Liver (tissue), 3 donors: ENCODE results near the gene IL33.

Experiments
- CTCF ChIP-seq: fragments of 150-350 bp; IDR thresholded peaks from 2 replicates; pipeline ENCODE4 v1.5.1; 2017; ENCODE audit warnings: improper control_type of control experiment, low read depth, low read length; ENCODE audit not compliant: missing input control
- FOXA1 ChIP-seq: IDR thresholded peaks from 2 replicates; pipeline ENCODE4 v1.6.1; 2016; ENCODE audit warnings: antibody characterized with exemption
- FOXA2 ChIP-seq: IDR thresholded peaks from 2 replicates; pipeline ENCODE4 v1.6.1; 2016; ENCODE audit warnings: antibody characterized with exemption
- JUND ChIP-seq, 2 donors: IDR thresholded peaks; 2 replicates each; pipeline ENCODE4 v1.6.1; 2016; ENCODE audit warnings: antibody characterized with exemption in 2 of 2
- RXRA ChIP-seq, 2 donors: IDR thresholded peaks; 2 replicates each; pipeline ENCODE4 v1.6.1; 2017 to 2018; ENCODE audit warnings: antibody characterized with exemption in 2 of 2, mild to moderate bottlenecking in 1 of 2
- SP1 ChIP-seq: IDR thresholded peaks from 2 replicates; pipeline ENCODE4 v1.6.1; 2018; ENCODE audit warnings: antibody characterized with exemption, mild to moderate bottlenecking
- TF ChIP-seq, protein P1 (sequence below): IDR thresholded peaks from 2 replicates; pipeline ENCODE4 v1.6.1; 2016; ENCODE audit warnings: antibody characterized with exemption, mild to moderate bottlenecking
- TF ChIP-seq, protein P2 (sequence below): IDR thresholded peaks from 2 replicates; pipeline ENCODE4 v1.6.1; 2016; ENCODE audit warnings: antibody characterized with exemption
- donor health status: healthy.
- donor health status: healthy.

DNA sequence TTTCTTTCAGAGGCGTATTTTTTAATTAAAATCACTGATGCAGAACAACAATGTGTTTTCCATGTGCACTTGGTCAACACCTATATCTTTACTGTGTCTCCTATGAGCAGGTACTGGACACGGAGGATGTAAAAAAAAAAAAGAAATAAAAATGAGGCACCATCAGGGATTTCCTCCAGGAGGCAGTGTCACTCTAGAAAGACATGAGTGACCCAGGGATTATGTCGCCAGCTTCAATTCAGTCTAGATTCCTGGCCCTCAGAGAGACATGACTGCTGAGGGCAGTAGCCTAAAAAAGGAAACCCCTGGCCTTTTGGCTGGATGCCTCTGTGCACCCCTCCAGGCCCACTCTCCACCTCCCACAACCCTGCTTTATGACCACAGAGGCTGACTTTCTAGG, 18.3 kb upstream of the IL33 start:
- TF ChIP-seq, protein P1, sequence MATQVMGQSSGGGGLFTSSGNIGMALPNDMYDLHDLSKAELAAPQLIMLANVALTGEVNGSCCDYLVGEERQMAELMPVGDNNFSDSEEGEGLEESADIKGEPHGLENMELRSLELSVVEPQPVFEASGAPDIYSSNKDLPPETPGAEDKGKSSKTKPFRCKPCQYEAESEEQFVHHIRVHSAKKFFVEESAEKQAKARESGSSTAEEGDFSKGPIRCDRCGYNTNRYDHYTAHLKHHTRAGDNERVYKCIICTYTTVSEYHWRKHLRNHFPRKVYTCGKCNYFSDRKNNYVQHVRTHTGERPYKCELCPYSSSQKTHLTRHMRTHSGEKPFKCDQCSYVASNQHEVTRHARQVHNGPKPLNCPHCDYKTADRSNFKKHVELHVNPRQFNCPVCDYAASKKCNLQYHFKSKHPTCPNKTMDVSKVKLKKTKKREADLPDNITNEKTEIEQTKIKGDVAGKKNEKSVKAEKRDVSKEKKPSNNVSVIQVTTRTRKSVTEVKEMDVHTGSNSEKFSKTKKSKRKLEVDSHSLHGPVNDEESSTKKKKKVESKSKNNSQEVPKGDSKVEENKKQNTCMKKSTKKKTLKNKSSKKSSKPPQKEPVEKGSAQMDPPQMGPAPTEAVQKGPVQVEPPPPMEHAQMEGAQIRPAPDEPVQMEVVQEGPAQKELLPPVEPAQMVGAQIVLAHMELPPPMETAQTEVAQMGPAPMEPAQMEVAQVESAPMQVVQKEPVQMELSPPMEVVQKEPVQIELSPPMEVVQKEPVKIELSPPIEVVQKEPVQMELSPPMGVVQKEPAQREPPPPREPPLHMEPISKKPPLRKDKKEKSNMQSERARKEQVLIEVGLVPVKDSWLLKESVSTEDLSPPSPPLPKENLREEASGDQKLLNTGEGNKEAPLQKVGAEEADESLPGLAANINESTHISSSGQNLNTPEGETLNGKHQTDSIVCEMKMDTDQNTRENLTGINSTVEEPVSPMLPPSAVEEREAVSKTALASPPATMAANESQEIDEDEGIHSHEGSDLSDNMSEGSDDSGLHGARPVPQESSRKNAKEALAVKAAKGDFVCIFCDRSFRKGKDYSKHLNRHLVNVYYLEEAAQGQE, result no peak
- peak; percentile 65 for TF ChIP-seq CTCF
- no peak for TF ChIP-seq FOXA1
- no peak for TF ChIP-seq JUND (IDR thresholded peaks at IDR 0.05)
- TF ChIP-seq FOXA2, result no peak
- TF ChIP-seq, protein P2, sequence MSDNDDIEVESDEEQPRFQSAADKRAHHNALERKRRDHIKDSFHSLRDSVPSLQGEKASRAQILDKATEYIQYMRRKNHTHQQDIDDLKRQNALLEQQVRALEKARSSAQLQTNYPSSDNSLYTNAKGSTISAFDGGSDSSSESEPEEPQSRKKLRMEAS, result no peak
- TF ChIP-seq RXRA (IDR thresholded peaks at IDR 0.05), result no peak
- no peak for TF ChIP-seq SP1
